ENCODE results near the gene PTH2R. TPM values are rescaled to one million over a fixed set of nuclear protein-coding genes. Genes with fewer than 3 reads are reported as not detected.
"Not testable (repeated sequence)": the region's sequence is repeated elsewhere in the genome, so short reads cannot be mapped to it uniquely, and the experiment has no call there.

Gene PTH2R
- total RNA-seq, 2 donors from 2014 or later = not detected

- no peak overlapping the region for H3K27ac ChIP-seq
- H3K36me3 ChIP-seq = no peaks in the 10 kb centered on the region
- H3K27me3 ChIP-seq = no peaks in the 10 kb centered on the region
- H3K4me1 ChIP-seq = no peaks in the 10 kb centered on the region
- no peak for TF ChIP-seq CTCF (IDR thresholded peaks at IDR 0.05)
- DNase-seq (ENCODE audit: low spot score) = no peak
- H3K4me3 ChIP-seq = no peak overlapping the region
- no peaks in the 10 kb centered on the region for H3K9me3 ChIP-seq
These were observed 35.4 kb downstream of the PTH2R start for GRCh38 chr2:208441951-208442350.

GRCh38 chr2:208447447-208447846 is 40.9 kb downstream of the PTH2R start:
- H3K4me3 ChIP-seq; H3K9me3 ChIP-seq; H3K27me3 ChIP-seq; H3K27ac ChIP-seq; DNase-seq (ENCODE audit: low spot score); H3K36me3 ChIP-seq; H3K4me1 ChIP-seq: not testable (repeated sequence)

GRCh38 chr2:208451061-208451460 is 44.5 kb downstream of the PTH2R start:
- DNase-seq (ENCODE audit: low spot score) = no peak
- H3K4me1 ChIP-seq = no peaks in the 10 kb centered on the region
- H3K27me3 ChIP-seq = no peaks in the 10 kb centered on the region

GRCh38 chr2:208454861-208455260 is 48.3 kb downstream of the PTH2R start:
- Histone ChIP-seq H3K9me3 (no peaks in the 10 kb centered on the region), H3K36me3 (no peaks in the 10 kb centered on the region), H3K4me3 (no peak overlapping the region), H3K4me1 (no peaks in the 10 kb centered on the region), H3K27ac (no peak overlapping the region), H3K27me3 (no peaks in the 10 kb centered on the region)
- TF ChIP-seq CTCF (IDR thresholded peaks at IDR 0.05) = no peak
- no peak for DNase-seq (ENCODE audit: low spot score)

More at GRCh38 chr2:208451061-208451460, 44.5 kb downstream of the PTH2R start:
- H3K4me3 ChIP-seq = no peak overlapping the region
- no peak for TF ChIP-seq CTCF (IDR thresholded peaks at IDR 0.05)
- no peak overlapping the region for H3K27ac ChIP-seq
- no peaks in the 10 kb centered on the region for H3K36me3 ChIP-seq
- H3K9me3 ChIP-seq = no peaks in the 10 kb centered on the region

- TF ChIP-seq CTCF (IDR thresholded peaks at IDR 0.05) = no peak
- no peak for DNase-seq (ENCODE audit: low spot score)
- Histone ChIP-seq H3K4me1 (no peaks in the 10 kb centered on the region), H3K9me3 (no peaks in the 10 kb centered on the region), H3K36me3 (no peaks in the 10 kb centered on the region), H3K27ac (no peak overlapping the region), H3K4me3 (no peak overlapping the region), H3K27me3 (no peaks in the 10 kb centered on the region)
These were observed 57.1 kb downstream of the PTH2R start for GRCh38 chr2:208463721-208464120.

GRCh38 chr2:208464205-208464604 is 57.6 kb downstream of the PTH2R start:
- no peak for TF ChIP-seq CTCF (IDR thresholded peaks at IDR 0.05)
- Histone ChIP-seq H3K27me3 (no peaks in the 10 kb centered on the region), H3K4me3 (no peak overlapping the region), H3K4me1 (no peaks in the 10 kb centered on the region), H3K9me3 (no peaks in the 10 kb centered on the region), H3K36me3 (no peaks in the 10 kb centered on the region), H3K27ac (no peak overlapping the region)
- no peak for DNase-seq (ENCODE audit: low spot score)

Measured in right atrium auricular region (tissue), 2 donors.